Measurements from ENCODE around the gene ZNF451. TPM values are rescaled to one million over a fixed set of nuclear protein-coding genes. Genes with fewer than 3 reads are reported as not detected.

ZNF451 gene
- total RNA-seq, 1 experiment from 2014 or later = 72.2 TPM

GRCh38 chr6:57162028-57162427, 72.0 kb downstream of the ZNF451 start:
- peaks cover 14% of the 10 kb centered on the region for H3K9me3 ChIP-seq (ENCODE audit: low read depth, low read length, poor library complexity, severe bottlenecking)
- intact Hi-C loops (cut with micrococcal nuclease; ENCODE audit: unreplicated experiment) = no loop called here
- DNase-seq (ENCODE audit: low spot score) = no peak
- no peak for TF ChIP-seq CTCF (conservative IDR thresholded peaks at IDR 0.05; ENCODE audit: low read depth, low read length)
- no peak for TF ChIP-seq EZH2 (IDR thresholded peaks at IDR 0.05; ENCODE audit: borderline replicate concordance, low read depth, low read length, poor library complexity, severe bottlenecking)
- CTCF ChIA-PET = no interaction called here
- no peak overlapping the region for H3K4me3 ChIP-seq (ENCODE audit: low read depth, low read length, poor library complexity, severe bottlenecking)
- no TSS peak for BruUV-seq (replicated peaks)
- no peak overlapping the region for H3K27ac ChIP-seq (ENCODE audit: low read depth, low read length, poor library complexity, severe bottlenecking)
- H3K36me3 ChIP-seq (ENCODE audit: insufficient read depth, low read length, poor library complexity, severe bottlenecking) = peaks cover 23% of the 10 kb centered on the region
- H3K27me3 ChIP-seq (replicated peaks; ENCODE audit: insufficient read depth, low read depth, low read length, poor library complexity) = no peaks in the 10 kb centered on the region
- POLR2A ChIA-PET (ENCODE audit: low non-redundant PET) = no interaction called here
- H3K4me1 ChIP-seq (ENCODE audit: insufficient read depth, low read length, poor library complexity, severe bottlenecking) = no peaks in the 10 kb centered on the region

- no peak for DNase-seq (ENCODE audit: low spot score)
- no peak for TF ChIP-seq EZH2 (IDR thresholded peaks at IDR 0.05; ENCODE audit: borderline replicate concordance, low read depth, low read length, poor library complexity, severe bottlenecking)
- no peak for TF ChIP-seq CTCF (conservative IDR thresholded peaks at IDR 0.05; ENCODE audit: low read depth, low read length)
- H3K9me3 ChIP-seq (ENCODE audit: low read depth, low read length, poor library complexity, severe bottlenecking) = peaks cover 14% of the 10 kb centered on the region
- peaks cover 28% of the 10 kb centered on the region for H3K36me3 ChIP-seq (ENCODE audit: insufficient read depth, low read length, poor library complexity, severe bottlenecking)
- CTCF ChIA-PET = no interaction called here
- H3K27me3 ChIP-seq (replicated peaks; ENCODE audit: insufficient read depth, low read depth, low read length, poor library complexity) = no peaks in the 10 kb centered on the region
- H3K4me1 ChIP-seq (ENCODE audit: insufficient read depth, low read length, poor library complexity, severe bottlenecking) = no peaks in the 10 kb centered on the region
- BruUV-seq (replicated peaks) = no TSS peak
- no peak overlapping the region for H3K4me3 ChIP-seq (ENCODE audit: low read depth, low read length, poor library complexity, severe bottlenecking)
- intact Hi-C loops (cut with micrococcal nuclease; ENCODE audit: unreplicated experiment) = no loop called here
- POLR2A ChIA-PET (ENCODE audit: low non-redundant PET) = no interaction called here
- no peak overlapping the region for H3K27ac ChIP-seq (ENCODE audit: low read depth, low read length, poor library complexity, severe bottlenecking)
Measured at GRCh38 chr6:57162516-57162915, 72.5 kb downstream of the ZNF451 start.

GRCh38 chr6:57163956-57164355, 74.0 kb downstream of the ZNF451 start:
- H3K4me3 ChIP-seq (ENCODE audit: low read depth, low read length, poor library complexity, severe bottlenecking) = no peak overlapping the region
- intact Hi-C loops (cut with micrococcal nuclease; ENCODE audit: unreplicated experiment) = no loop called here
- no peak overlapping the region for H3K27ac ChIP-seq (ENCODE audit: low read depth, low read length, poor library complexity, severe bottlenecking)
- no peak for TF ChIP-seq CTCF (conservative IDR thresholded peaks at IDR 0.05; ENCODE audit: low read depth, low read length)
- TF ChIP-seq EZH2 (IDR thresholded peaks at IDR 0.05; ENCODE audit: borderline replicate concordance, low read depth, low read length, poor library complexity, severe bottlenecking) = no peak
- DNase-seq (ENCODE audit: low spot score) = no peak
- POLR2A ChIA-PET (ENCODE audit: low non-redundant PET) = no interaction called here
- peaks cover 14% of the 10 kb centered on the region for H3K9me3 ChIP-seq (ENCODE audit: low read depth, low read length, poor library complexity, severe bottlenecking)
- no peaks in the 10 kb centered on the region for H3K4me1 ChIP-seq (ENCODE audit: insufficient read depth, low read length, poor library complexity, severe bottlenecking)
- H3K27me3 ChIP-seq (replicated peaks; ENCODE audit: insufficient read depth, low read depth, low read length, poor library complexity) = no peaks in the 10 kb centered on the region
- CTCF ChIA-PET = no interaction called here
- BruUV-seq (replicated peaks) = no TSS peak
- peaks cover 28% of the 10 kb centered on the region for H3K36me3 ChIP-seq (ENCODE audit: insufficient read depth, low read length, poor library complexity, severe bottlenecking)

All from A673 (cell line).